ENCODE results near the gene CTIF. TPM values are rescaled to one million over a fixed set of nuclear protein-coding genes. Genes with fewer than 3 reads are reported as not detected.
A peak's percentile ranks its signal among the peaks of the same experiment; 100 is the strongest.

Gene CTIF
- total and polyA plus RNA-seq, 12 donors = 44.5 to 74.1 (median 58.9) TPM

DNA sequence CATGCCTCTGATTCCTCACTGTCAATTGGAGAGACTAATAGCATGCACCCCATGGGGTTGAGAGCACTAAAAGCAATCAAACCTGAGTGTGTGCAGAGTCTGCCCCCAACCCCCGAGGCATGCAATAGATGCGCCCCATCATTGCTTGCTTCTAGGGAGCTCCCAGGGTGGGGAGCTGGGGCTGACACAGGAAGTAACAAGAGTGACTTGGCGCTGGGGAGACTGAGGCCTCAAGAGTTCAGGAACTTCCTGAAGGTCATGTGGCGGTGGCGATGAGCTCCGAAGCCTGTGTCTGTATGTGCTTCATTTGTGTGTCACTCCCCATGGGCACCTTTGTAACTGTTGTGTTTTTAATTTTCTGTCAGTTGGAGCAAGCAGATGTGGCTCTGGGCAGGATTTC lies 61.2 kb downstream of the CTIF start:
- Histone ChIP-seq H3K27ac (peak overlapping the region in 7 of 10 donors; percentile 42 to 69 (median 56)), H3K27me3 (no peaks in the 10 kb centered on the region), H3K4me1 (peaks cover 3 to 46% (median 36%) of the 10 kb centered on the region in 9 donors), H3K36me3 (peaks cover 0 to 7% (median 0%) of the 10 kb centered on the region in 9 donors), H3K4me3 (no peak overlapping the region), H3K9me3 (no peaks in the 10 kb centered on the region)
- no peak for ATAC-seq
- no peak for DNase-seq
- no peak for TF ChIP-seq CTCF (IDR thresholded peaks at IDR 0.05)
- WGBS, 2 donors = 92 to 94% methylated on average over 6 of the region's 6 CpGs
- intact Hi-C loops (cut with DNase I) = no loop called here

DNA sequence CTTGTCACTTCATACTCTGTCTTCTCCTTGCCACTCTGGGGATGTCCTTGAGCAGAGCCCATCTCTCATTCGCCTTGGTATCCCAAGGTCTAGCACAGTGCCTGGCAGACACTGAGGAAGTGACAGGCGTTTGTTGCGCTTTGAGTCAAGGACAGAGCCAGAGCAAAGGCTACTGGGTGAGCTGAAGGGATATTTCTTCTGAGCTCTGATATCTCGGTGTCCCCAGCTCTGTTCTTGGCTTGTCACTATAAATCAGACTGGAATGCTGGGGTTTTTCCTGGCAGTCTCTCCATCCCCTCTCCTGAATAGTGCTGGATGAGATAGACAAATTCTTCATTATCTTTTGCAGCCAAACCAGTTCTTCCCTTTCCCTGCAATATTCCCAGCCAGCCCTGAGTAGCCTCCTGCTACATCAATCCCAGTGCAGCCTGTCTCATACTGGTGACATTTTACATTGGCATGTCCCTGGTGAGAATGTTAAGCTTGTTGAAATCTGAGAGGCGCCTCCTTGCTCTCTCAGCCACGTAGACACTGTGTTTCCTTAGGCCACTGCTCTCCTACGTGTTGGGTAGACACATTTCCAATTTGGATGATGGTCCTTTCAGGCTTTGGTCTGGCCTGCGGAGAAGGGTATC lies 61.7 kb downstream of the CTIF start:
- no peak overlapping the region for H3K4me3 ChIP-seq
- no peaks in the 10 kb centered on the region for H3K9me3 ChIP-seq
- intact Hi-C loops (cut with DNase I) = no loop called here
- peaks cover 0 to 3% (median 0%) of the 10 kb centered on the region in 9 donors for H3K36me3 ChIP-seq
- DNase-seq (no peak), ATAC-seq (peak in 7 of 8 donors; percentile 9 to 69 (median 54))
- no peak for TF ChIP-seq CTCF (IDR thresholded peaks at IDR 0.05)
- H3K27ac ChIP-seq = peak overlapping the region in 7 of 10 donors; percentile 42 to 69 (median 56)
- no peaks in the 10 kb centered on the region for H3K27me3 ChIP-seq
- WGBS, 2 donors = 50 to 59% methylated on average over 8 of the region's 8 CpGs
- H3K4me1 ChIP-seq = peaks cover 6 to 46% (median 34%) of the 10 kb centered on the region in 9 donors

DNA sequence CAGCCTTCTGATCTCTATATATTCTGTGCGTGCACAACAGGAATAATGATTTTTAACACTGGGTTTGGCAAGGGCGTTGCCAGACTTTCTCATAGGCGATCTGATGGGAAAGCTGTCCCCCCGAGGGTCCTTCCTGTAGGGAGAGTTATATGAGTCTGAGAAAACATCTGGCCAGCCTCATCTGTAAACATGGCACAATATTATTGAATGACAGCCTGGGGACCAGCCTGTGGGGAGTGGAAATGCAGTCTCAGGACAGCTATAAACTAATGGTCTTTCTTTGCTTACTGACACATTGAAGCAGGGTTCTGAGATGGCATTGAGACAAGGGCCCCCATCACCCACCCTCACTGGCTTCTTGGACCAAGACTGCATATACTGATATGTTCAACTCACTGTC lies 62.5 kb downstream of the CTIF start:
- no peaks in the 10 kb centered on the region for H3K9me3 ChIP-seq
- no peak for ATAC-seq
- H3K36me3 ChIP-seq = peaks cover 0 to 2% (median 0%) of the 10 kb centered on the region in 9 donors
- H3K27me3 ChIP-seq = no peaks in the 10 kb centered on the region
- H3K27ac ChIP-seq = peak overlapping the region in 6 of 10 donors; percentile 42 to 69 (median 58)
- no peak overlapping the region for H3K4me3 ChIP-seq
- TF ChIP-seq CTCF (IDR thresholded peaks at IDR 0.05) = no peak
- intact Hi-C loops (cut with DNase I) = no loop called here
- WGBS, 2 donors = 81 to 87% methylated on average over 4 of the region's 4 CpGs
- no peak for DNase-seq
- H3K4me1 ChIP-seq = peaks cover 6 to 51% (median 41%) of the 10 kb centered on the region in 9 donors

GRCh38 chr18:48602759-48603390 lies 64.0 kb downstream of the CTIF start:
- intact Hi-C loops (cut with DNase I) = no loop called here
- Histone ChIP-seq H3K27ac (no peak overlapping the region), H3K4me1 (peaks cover 10 to 61% (median 51%) of the 10 kb centered on the region in 9 donors), H3K9me3 (no peaks in the 10 kb centered on the region), H3K36me3 (no peaks in the 10 kb centered on the region), H3K4me3 (no peak overlapping the region), H3K27me3 (no peaks in the 10 kb centered on the region)
- no peak for TF ChIP-seq CTCF (IDR thresholded peaks at IDR 0.05)
- 79 to 100% methylated on average over 3 of the region's 3 CpGs for WGBS, 2 donors
- ATAC-seq = no peak
- no peak for DNase-seq

Measured in heart right ventricle (tissue), 16 donors.